ENCODE data around the gene ANO10.

Gene ANO10

DNA sequence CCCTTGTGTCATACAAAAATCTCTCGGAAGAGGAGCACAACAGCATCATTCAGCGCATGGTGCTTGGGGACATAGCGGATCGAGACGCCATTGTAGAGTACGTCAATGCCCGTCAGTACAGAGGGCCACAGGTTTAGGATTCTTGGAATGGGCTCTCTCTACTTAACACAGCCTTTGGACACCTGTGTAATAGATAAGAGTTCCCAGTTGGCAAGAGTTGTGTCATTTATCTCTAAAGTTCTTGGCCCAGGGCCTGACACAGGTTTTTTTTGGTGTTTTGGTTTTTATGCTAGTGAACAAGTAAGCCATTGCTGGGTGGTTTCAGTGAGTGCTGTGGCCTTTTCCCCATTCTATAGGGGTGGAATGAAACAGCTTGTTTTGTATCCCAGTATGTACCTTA, 281.4 kb downstream of the ANO10 start:
- no peak for DNase-seq

DNA sequence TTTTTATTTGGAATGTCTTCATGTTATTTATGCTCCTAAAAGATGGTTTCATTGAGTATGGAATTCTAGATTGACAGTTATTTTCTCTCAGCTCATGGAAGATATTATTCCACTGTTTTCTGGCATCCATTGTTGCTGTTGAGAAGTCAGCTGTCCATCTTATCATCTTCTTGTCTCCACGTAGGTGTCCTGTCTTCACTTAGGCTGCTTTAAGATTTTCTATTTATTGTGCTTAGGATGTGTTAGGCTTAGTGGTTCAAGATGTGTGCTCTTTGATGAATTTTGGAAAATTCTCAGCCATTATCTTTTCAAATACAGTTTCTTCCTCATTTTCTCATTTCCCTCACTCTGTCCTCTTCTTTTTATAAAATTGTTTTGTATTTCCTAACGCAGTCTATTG, 283.5 kb downstream of the ANO10 start:
- DNase-seq, result no peak

DNA sequence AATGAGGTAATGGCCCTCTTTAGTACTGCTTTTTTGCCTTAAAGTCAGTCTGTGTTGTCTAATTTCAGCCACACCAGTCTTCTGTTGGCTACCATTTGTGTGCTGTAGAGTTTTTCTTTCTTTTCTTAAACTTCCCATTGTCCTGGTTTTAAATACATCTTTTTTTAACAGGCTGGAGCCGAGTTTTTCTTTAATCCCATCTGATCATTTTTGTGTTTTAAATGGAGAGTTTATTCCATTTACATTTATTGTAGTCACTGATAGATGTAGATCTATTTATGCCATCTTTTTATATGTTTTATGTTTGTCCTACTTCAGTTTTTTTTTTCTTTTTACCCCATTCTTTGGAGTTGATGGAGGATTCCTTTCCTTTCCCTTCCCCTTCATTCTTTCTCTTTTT, 286.0 kb downstream of the ANO10 start:
- no peak for DNase-seq

DNA sequence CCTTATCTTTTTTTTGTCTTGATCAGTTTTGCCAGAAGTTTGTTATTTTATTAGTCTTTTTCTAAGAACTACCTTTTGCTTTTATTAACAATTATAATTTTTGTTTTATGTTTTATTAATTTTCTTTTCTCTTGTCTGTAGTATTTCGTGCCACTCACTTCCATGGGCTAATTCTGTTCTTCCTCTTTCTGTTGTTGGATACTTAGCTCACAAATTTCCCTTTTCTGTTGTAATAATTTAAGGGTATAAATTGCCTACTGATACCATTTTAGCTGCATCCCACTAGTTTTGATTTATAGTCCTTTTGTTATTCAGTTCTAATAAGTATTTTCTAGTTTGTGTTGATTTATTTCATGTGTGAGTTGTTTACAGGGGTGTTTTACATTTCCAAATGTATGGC, 286.8 kb downstream of the ANO10 start:
- DNase-seq, result no peak

DNA sequence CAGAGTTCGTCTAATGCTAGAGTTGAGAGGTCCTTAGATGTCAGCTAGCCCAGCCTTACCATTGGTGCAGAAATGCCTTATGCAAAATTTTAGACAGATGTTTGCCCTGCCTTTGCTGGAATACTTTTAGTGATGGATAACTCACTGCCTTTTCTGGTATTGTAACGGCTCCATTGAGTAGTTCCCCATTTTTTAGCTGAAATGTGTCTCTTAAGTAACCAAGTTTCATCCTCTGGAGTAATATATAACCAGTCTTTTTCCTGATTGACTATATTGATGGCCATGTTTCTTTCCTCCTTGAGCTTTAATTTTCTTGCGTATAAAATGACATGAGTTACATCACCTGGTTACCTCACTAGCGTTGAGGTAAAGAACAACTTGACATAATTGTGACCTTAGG, 290.4 kb downstream of the ANO10 start:
- no peak for DNase-seq

DNA sequence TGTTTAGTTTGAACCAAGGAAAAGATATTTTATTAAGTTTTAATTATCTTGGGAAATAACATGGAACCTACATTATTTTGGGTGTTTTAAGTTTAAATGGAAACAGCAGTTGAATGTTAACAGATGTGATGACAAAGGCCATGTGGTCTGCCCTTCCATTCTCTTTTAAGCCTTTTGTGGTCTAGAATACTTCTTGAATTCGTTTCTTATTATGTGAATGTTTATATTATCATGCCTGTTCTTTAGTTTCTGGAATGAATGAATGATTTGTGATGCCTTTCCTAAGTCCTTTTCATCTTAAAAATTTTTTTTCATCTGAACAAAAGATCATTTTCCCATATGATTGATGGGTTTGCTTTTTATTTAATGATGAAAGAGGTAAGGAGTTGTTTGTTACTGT, 290.8 kb downstream of the ANO10 start:
- DNase-seq, result no peak

DNA sequence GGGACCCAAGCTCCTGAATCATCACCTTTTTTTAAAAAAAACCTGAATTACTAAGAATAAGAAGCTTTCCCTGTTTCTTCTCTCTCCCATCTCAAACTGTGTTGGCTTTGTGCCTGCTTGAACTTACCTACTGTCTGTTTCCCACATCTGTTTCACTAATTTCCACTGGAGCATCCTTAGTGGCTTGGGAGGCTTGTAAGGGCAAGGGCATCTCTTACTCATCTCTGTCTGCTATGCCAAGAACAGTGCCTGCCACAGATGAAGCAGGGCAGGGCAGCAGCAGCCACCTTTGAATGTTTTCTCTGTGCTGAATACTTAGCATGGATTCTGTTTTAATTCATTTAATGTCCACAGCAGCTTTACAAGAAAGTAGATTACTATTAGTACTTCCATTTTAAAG, 293.2 kb downstream of the ANO10 start:
- DNase-seq, result no peak

DNA sequence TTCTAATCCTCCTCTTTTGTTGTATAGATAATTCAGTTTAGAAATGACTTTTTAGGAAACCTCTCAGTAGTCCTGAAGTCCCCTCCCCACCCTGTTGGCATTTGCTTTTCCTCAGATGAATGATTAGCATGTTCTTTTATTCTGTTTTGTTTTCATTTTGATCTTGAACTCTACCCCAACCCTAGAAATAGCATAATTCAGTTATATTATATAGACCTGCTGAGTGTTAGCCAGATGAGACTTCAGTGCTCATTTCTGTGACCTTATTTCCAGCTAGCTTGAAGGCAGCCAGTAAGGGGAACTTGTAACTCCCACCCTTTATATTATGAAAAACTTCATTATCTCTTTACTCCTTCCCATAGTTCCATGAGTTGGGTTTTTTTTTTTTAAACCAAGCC, 294.2 kb downstream of the ANO10 start:
- DNase-seq, result no peak

DNA sequence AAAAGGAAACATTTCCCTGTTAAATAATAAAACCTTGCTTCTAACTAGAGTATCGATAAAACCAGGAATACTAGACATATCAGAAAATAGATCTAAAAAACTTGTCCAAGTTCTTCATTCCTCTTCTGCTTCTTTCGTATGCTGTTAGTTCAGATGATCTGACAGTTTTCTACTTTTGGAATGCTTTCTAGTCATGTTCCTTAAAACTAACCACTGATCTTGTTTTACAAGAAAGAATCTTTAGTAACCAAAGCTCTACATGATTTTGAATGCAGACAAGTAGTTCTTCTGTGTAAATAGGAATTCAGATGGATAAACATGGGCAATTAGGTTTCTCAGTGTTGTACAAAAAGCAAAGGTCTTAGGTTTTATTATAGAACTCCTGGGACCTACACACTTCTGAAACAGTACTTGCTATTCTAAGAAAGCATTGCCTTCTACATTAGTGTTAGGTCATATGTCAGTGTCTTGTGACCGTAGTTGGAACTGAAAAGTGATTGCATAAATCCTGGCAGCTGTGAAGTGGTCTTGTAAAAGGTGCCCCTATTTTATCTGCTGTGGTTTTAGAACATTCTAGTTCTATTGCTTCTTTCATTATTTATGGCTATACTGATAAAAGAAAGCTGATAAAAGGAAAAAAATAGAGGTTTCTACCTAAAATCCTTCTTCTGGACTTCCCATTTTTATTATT, 294.8 kb downstream of the ANO10 start:
- DNase-seq, result no peak

DNA sequence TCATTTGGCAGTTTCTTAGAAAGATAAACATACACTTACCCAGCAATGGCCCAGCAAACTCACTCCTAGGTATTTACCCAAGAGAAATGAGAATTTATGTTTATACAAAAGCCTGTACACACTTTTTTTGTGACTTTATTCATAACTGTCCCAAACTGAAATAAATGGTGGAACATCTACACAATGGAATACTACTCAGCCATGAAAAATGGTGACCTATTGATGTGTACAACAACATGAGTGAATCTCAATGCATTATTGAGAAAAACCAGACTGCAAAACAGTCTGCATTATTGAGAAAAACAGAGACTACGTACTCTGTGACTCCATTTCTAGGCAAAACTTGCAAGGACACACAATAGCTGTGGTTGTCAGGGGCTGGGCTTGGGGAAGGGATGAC, 298.3 kb downstream of the ANO10 start:
- no peak for DNase-seq

DNA sequence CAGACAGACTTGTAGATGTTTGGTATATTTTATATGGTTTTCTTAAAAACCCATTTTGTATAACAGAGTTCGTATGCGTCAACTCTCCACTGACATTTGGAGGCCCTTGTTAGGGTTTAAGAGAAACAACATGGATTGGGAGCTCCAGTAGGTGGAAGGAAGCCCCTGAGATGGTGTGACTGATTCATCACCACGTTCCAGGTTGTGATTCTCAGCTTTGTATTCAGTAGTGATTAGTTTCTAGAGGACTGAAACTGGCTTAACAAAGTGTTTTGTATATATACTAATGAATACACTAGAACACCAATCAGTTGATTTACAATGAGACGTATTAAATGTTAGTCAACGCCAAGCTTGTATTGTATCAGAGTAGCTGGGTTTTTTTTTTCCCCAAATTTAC, 301.5 kb downstream of the ANO10 start:
- no peak for DNase-seq

DNA sequence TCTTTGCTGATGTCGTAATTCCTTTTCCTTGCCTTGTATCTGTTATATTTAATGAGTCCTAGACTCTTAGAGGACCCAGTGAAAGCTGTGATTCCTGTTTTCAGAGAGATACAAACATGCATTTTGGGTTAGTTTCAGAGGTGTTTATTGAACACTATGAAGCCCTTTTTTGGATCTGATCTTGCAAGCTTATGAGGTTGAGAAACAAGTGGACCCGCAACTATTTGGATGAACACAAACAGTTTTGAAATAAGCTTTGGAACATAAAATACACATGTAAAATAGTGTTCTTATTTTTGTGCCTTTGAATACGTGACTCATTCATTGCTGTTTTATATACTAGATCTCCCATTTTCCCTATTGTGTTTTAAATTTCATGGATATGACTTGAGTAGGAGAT, 302.0 kb downstream of the ANO10 start:
- DNase-seq, result no peak

DNA sequence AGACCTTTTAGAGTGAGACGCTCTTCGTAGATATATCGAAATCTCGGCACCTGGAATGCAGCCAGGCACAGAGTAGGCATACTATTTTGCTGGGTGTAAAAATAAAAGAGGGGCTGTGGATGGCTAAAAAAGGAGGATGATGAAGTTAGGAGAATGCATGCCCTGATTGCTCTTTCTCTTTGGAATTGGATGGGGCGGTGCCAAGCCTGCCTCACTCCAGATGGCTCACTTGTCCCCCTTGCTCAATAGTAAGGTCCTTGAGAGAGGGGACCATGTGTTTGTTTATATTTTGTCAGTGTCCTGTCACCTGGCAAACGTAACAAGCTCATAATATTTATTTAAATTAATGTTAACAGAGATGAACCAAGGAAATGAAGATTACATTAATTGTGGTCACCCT, 302.4 kb downstream of the ANO10 start:
- no peak for DNase-seq

DNA sequence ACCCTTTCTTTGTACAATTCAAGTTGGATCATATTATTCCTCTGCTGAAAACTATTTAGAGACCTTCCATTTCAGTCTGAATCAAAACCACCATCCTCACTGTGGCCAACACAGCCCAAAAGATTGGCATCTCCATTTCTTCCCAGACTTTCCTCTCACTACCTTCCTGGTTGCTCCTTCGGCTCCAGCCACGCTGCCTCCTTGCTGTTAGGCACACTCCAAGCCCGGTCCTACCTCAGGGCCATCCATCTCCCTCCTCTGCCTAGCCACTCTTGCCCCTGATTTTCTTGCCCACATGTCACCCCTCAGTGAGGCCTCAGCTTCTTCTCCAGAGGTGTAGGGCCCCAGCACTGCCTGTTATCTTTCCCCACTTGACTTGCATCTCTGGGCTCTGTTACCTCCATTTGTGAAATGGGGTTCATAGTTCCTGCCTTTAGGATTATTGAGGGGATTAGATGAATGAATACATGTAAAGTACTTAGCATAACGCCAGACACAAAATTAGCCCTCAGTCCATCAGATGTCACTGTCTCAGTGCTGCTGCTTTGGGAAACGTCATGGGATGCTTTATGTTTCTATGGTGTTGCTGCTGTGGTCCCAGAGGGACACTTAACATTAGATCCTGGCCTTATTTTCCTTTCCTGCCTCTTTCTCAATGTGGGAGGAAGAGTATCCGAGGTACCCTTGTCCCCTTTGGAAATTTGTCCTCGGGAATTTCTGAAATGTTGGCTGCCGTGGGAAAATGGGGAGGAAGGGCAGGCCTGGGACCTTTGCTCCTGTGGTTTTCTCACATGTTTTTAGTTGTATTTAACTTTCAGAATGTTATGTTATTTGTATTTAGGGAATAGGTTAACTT, 304.1 kb downstream of the ANO10 start:
- DNase-seq, result no peak

DNA sequence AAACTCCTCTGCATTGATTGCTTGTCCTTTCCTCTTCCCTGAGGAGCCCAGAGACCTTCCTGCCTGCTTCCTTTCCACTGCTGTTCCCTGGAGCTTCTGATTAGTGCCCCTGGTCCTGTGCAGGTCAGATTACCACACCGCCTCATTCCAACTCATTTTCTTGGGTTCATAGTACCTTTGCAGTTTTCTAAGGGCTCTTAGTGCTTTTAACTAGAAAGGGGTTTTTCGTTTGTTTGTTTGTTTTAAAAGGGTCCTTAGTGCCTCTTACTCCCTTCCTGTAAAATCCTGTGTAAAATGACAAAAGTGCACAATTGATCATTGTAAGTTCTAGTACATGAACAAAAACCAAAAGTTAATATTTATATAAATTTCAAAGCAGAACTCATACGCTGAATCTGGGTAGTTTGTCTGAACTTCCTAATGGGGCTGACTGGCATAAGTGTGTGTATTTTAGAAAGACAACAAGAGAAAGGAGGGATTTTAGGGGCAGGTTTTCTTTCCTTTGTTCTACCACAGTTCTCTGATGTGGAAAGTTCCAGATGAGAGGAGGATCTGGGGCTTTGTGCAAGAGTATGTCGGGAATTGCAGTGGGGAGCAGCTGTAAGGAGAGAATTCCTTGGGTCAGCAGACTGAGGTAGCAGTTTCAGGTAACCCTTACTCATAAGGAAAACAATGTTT, 304.9 kb downstream of the ANO10 start:
- DNase-seq, result no peak

Data from stimulated activated naive CD4-positive, alpha-beta T cell treated with Interleukin-2 at 50 U/mL for 16 hours (primary cell).